Stomach (tissue), 4 donors: ENCODE data around the gene SYCE1L.

Experiments used
- CTCF ChIP-seq, 7 experiments: fragments of 450-650 bp in 4 of 7; fragments of 200-600 bp in 3 of 7; sonication (generic) in 3 of 7; IDR thresholded peaks; one replicate each; pipeline ENCODE4 v1.5.1; 2016 to 2019; ENCODE audit warnings: antibody characterized with exemption in 7 of 7, control low read depth in 2 of 7, mild to moderate bottlenecking in 1 of 7
- EP300 ChIP-seq: sonication (generic); formaldehyde crosslinking; IDR thresholded peaks from one replicate; pipeline ENCODE4 v1.6.1; 2017; ENCODE audit warnings: antibody characterized with exemption
- POLR2A ChIP-seq, 4 donors: fragments of 450-650 bp; IDR thresholded peaks; one replicate each; pipeline ENCODE4 v1.6.1; 2016; ENCODE audit warnings: antibody characterized with exemption in 4 of 4, control low read depth in 2 of 4, mild to moderate bottlenecking in 1 of 4, moderate library complexity in 1 of 4
- POLR2AphosphoS5 ChIP-seq, 3 donors: sonication (generic); formaldehyde crosslinking; IDR thresholded peaks; one replicate each; pipeline ENCODE4 v1.6.1; 2016; ENCODE audit warnings: antibody characterized with exemption in 3 of 3

- TF ChIP-seq CTCF (IDR thresholded peaks at IDR 0.05) = no peak
- TF ChIP-seq POLR2A (IDR thresholded peaks at IDR 0.05) = no peak
- no peak for TF ChIP-seq POLR2AphosphoS5 (IDR thresholded peaks at IDR 0.05)
- no peak for TF ChIP-seq EP300
These were observed 28.5 kb downstream of the SYCE1L start for GRCh38 chr16:77227745-77228144.
